Activated CD4-positive, CD25-positive, alpha-beta regulatory T cell treated with anti-CD3 and anti-CD28 coated beads, Interleukin-2, amount 50 U/mL, for 72 hours (primary cell): ENCODE measurements around the gene RAB18.
"Not testable (repeated sequence)": the region's sequence is repeated elsewhere in the genome, so short reads cannot be mapped to it uniquely, and the experiment has no call there.

ENCODE experiments used
- DNase-seq: peaks from one replicate; pipeline ENCODE4 v3.0.0; 2021

Gene RAB18

GRCh38 chr10:27505537-27505936 lies 1.4 kb downstream of the RAB18 start:
- not testable (repeated sequence) for DNase-seq

GRCh38 chr10:27506280-27506679 lies 2.2 kb downstream of the RAB18 start:
- no peak for DNase-seq

- no peak for DNase-seq
These were observed 8.4 kb downstream of the RAB18 start for GRCh38 chr10:27512548-27512947.

GRCh38 chr10:27513451-27514191 lies 9.5 kb downstream of the RAB18 start:
- DNase-seq = no peak

- DNase-seq = no peak
These were observed 10.1 kb downstream of the RAB18 start for GRCh38 chr10:27514243-27514642.

- no peak for DNase-seq
These were observed 14.2 kb downstream of the RAB18 start for GRCh38 chr10:27518261-27518660.

- no peak for DNase-seq
These were observed 21.7 kb downstream of the RAB18 start for GRCh38 chr10:27525819-27526218.

GRCh38 chr10:27526242-27526641 lies 22.1 kb downstream of the RAB18 start:
- no peak for DNase-seq

GRCh38 chr10:27527666-27528295 lies 23.7 kb downstream of the RAB18 start:
- DNase-seq = no peak

GRCh38 chr10:27529010-27529783 lies 25.1 kb downstream of the RAB18 start:
- no peak for DNase-seq

GRCh38 chr10:27530477-27530876 lies 26.4 kb downstream of the RAB18 start:
- DNase-seq = no peak

GRCh38 chr10:27531336-27531847 lies 27.3 kb downstream of the RAB18 start:
- DNase-seq = no peak

- DNase-seq = no peak
These were observed 30.1 kb downstream of the RAB18 start for GRCh38 chr10:27534161-27534700.

GRCh38 chr10:27535317-27535716 lies 31.2 kb downstream of the RAB18 start:
- no peak for DNase-seq

GRCh38 chr10:27536437-27536836 lies 32.3 kb downstream of the RAB18 start:
- no peak for DNase-seq

- DNase-seq = no peak
These were observed 33.1 kb downstream of the RAB18 start for GRCh38 chr10:27537166-27537565.

GRCh38 chr10:27537787-27538186 lies 33.7 kb downstream of the RAB18 start:
- no peak for DNase-seq

- no peak for DNase-seq
These were observed 36.6 kb downstream of the RAB18 start for GRCh38 chr10:27540672-27541071.

- no peak for DNase-seq
These were observed 38.0 kb downstream of the RAB18 start for GRCh38 chr10:27541796-27542729.

- no peak for DNase-seq
These were observed 38.7 kb downstream of the RAB18 start for GRCh38 chr10:27542812-27543211.

GRCh38 chr10:27547047-27547446 lies 42.9 kb downstream of the RAB18 start:
- DNase-seq = no peak

GRCh38 chr10:27547482-27547881 lies 43.4 kb downstream of the RAB18 start:
- DNase-seq = no peak
